GM12891 (cell line): ENCODE results near the gene KCNQ1OT1.

ENCODE experiments used
- PAX5 ChIP-seq: IDR thresholded peaks from 2 replicates; pipeline ENCODE4 v1.6.1; 2011; ENCODE audit warnings: low read length, moderate library complexity, mild to moderate bottlenecking; ENCODE audit not compliant: insufficient read depth, severe bottlenecking
- POLR2A ChIP-seq: IDR thresholded peaks from 2 replicates; pipeline ENCODE4 v1.6.1; 2011; ENCODE audit warnings: low read depth, low read length, control low read depth
- POLR2AphosphoS5 ChIP-seq: IDR thresholded peaks from 2 replicates; pipeline ENCODE4 v1.6.1; 2011; ENCODE audit warnings: low read depth, low read length, control low read depth
- SPI1 ChIP-seq: IDR thresholded peaks from 2 replicates; pipeline ENCODE4 v1.6.1; 2011; ENCODE audit warnings: low read depth, low read length, control low read depth
- TAF1 ChIP-seq: IDR thresholded peaks from 2 replicates; pipeline ENCODE4 v1.6.1; 2011; ENCODE audit warnings: low read depth, low read length, control low read depth

GRCh38 chr11:2655834-2656622, 43.8 kb downstream of the KCNQ1OT1 start:
- no peak for TF ChIP-seq TAF1
- no peak for TF ChIP-seq POLR2A
- TF ChIP-seq POLR2AphosphoS5, result no peak
- no peak for TF ChIP-seq SPI1
- TF ChIP-seq PAX5, result no peak
